ENCODE measurements around the gene CACYBP.

The CACYBP gene

GRCh38 chr1:174989536-174990220, 10.1 kb upstream of the CACYBP start:
- no peak overlapping the region for H3K27ac ChIP-seq
- TF ChIP-seq ZFX (IDR thresholded peaks at IDR 0.05) = no peak

GRCh38 chr1:174990382-174990999, 9.3 kb upstream of the CACYBP start:
- TF ChIP-seq ZFX (IDR thresholded peaks at IDR 0.05) (no peak), CTCF (conservative IDR thresholded peaks at IDR 0.05) (no peak)
- H3K27ac ChIP-seq = no peak overlapping the region

GRCh38 chr1:174991473-174991872, 8.3 kb upstream of the CACYBP start:
- TF ChIP-seq ZFX (IDR thresholded peaks at IDR 0.05) (no peak), CTCF (conservative IDR thresholded peaks at IDR 0.05) (no peak)
- H3K27ac ChIP-seq = no peak overlapping the region

GRCh38 chr1:174995121-174995520, 4.6 kb upstream of the CACYBP start:
- TF ChIP-seq ZFX (IDR thresholded peaks at IDR 0.05) (no peak), CTCF (conservative IDR thresholded peaks at IDR 0.05) (no peak)
- no peak overlapping the region for H3K27ac ChIP-seq

- TF ChIP-seq CTCF (conservative IDR thresholded peaks at IDR 0.05) (no peak), ZFX (IDR thresholded peaks at IDR 0.05) (no peak)
- H3K27ac ChIP-seq = no peak overlapping the region
Observed at GRCh38 chr1:174995916-174996315, 3.8 kb upstream of the CACYBP start.

- no peak overlapping the region for H3K27ac ChIP-seq
Observed at GRCh38 chr1:174996476-174996875, 3.3 kb upstream of the CACYBP start.

GRCh38 chr1:174997041-174997440, 2.7 kb upstream of the CACYBP start:
- no peak overlapping the region for H3K27ac ChIP-seq
- TF ChIP-seq ZFX (IDR thresholded peaks at IDR 0.05) (no peak), CTCF (conservative IDR thresholded peaks at IDR 0.05) (no peak)

More at GRCh38 chr1:174996476-174996875, 3.3 kb upstream of the CACYBP start:
- no peak for TF ChIP-seq ZFX (IDR thresholded peaks at IDR 0.05)
- no peak for TF ChIP-seq CTCF (conservative IDR thresholded peaks at IDR 0.05)

Measured in C4-2B (cell line).